HEK293 (cell line): ENCODE results near the gene CTDSP1.
A peak's percentile ranks its signal among the peaks of the same experiment; 100 is the strongest.

Source experiments
- CTCF ChIA-PET: fragments of 350-600 bp; formaldehyde crosslinking; extraction: SDS; loops from one replicate; lab custom pipeline; 2021; ENCODE audit warnings: antibody characterized with exemption; lab: Yijun Ruan, JAX
- POLR2A ChIA-PET: fragments of 300-600 bp; formaldehyde crosslinking; extraction: SDS; loops from one replicate; lab custom pipeline; 2020; ENCODE audit warnings: antibody characterized with exemption, inconsistent platforms; lab: Yijun Ruan, JAX
- H3K27ac ChIP-seq: fragments of 200-500 bp; sonication (Bioruptor generic); 2 replicates; pipeline ENCODE4 v1.5.1; 2014; ENCODE audit warnings: low read depth, low read length, control low read depth, inconsistent platforms; ENCODE audit errors: extremely low read depth
- H3K36me3 ChIP-seq, 2 experiments: fragments of 200-500 bp in 1 of 2; sonication (Bioruptor generic) in 1 of 2; 1 replicate in 1 of 2; 2 replicates in 1 of 2; pipeline ENCODE4 v1.5.1; 2014 to 2017; ENCODE audit warnings: inconsistent platforms in 2 of 2, low read length in 2 of 2; ENCODE audit not compliant: control insufficient read depth in 2 of 2, insufficient read depth in 1 of 2
- H3K4me1 ChIP-seq: fragments of 200-500 bp; sonication (Bioruptor generic); 2 replicates; pipeline ENCODE4 v1.5.1; 2014; ENCODE audit warnings: mild to moderate bottlenecking, low read length, inconsistent platforms; ENCODE audit not compliant: control insufficient read depth, insufficient read depth
- H3K4me3 ChIP-seq: 2 replicates; pipeline ENCODE4 v1.5.1; 2011; ENCODE audit warnings: low read depth, mild to moderate bottlenecking, control low read depth, low read length, moderate library complexity
- H3K9me3 ChIP-seq: fragments of 200-500 bp; sonication (Bioruptor generic); 2 replicates; pipeline ENCODE4 v1.5.1; 2014; ENCODE audit warnings: low read depth, low read length, inconsistent platforms; ENCODE audit not compliant: control insufficient read depth, insufficient read depth
- BCL11A ChIP-seq: fragments of 450-650 bp; formaldehyde crosslinking; IDR thresholded peaks from 2 replicates; pipeline ENCODE4 v1.5.1; 2016; ENCODE audit warnings: low read depth, missing biosample characterization, missing genetic modification characterization
- IKZF3 ChIP-seq: fragments of 450-650 bp; IDR thresholded peaks from 2 replicates; pipeline ENCODE4 v1.5.0; 2018; ENCODE audit warnings: missing biosample characterization, mild to moderate bottlenecking, missing genetic modification characterization, moderate library complexity
- OVOL3 ChIP-seq: fragments of 450-650 bp; formaldehyde crosslinking; IDR thresholded peaks from 2 replicates; pipeline ENCODE4 v1.5.1; 2016; ENCODE audit warnings: missing biosample characterization, missing genetic modification characterization
- RBAK ChIP-seq: fragments of 450-650 bp; formaldehyde crosslinking; IDR thresholded peaks from 2 replicates; pipeline ENCODE4 v1.5.1; 2016; ENCODE audit warnings: missing biosample characterization, missing genetic modification characterization
- SP7 ChIP-seq: fragments of 450-650 bp; formaldehyde crosslinking; IDR thresholded peaks from 2 replicates; pipeline ENCODE4 v1.5.1; 2016; ENCODE audit warnings: missing biosample characterization, missing genetic modification characterization
- TCF7L2 ChIP-seq: IDR thresholded peaks from 2 replicates; pipeline ENCODE4 v1.6.1; 2011; ENCODE audit warnings: low read depth, mild to moderate bottlenecking, inconsistent platforms, low read length, moderate library complexity, borderline replicate concordance
- WT1 ChIP-seq: fragments of 450-650 bp; formaldehyde crosslinking; IDR thresholded peaks from 2 replicates; pipeline ENCODE4 v1.5.1; 2016; ENCODE audit warnings: missing biosample characterization, missing genetic modification characterization
- ZBTB17 ChIP-seq: fragments of 450-650 bp; formaldehyde crosslinking; IDR thresholded peaks from 2 replicates; pipeline ENCODE4 v1.5.1; 2016; ENCODE audit warnings: missing biosample characterization, missing genetic modification characterization
- ZBTB20 ChIP-seq: fragments of 450-650 bp; formaldehyde crosslinking; IDR thresholded peaks from 2 replicates; pipeline ENCODE4 v1.5.1; 2016; ENCODE audit warnings: missing biosample characterization, missing genetic modification characterization
- ZFHX2 ChIP-seq: fragments of 450-650 bp; formaldehyde crosslinking; conservative IDR thresholded peaks from 2 replicates; pipeline ENCODE4 v1.5.1; 2016; ENCODE audit warnings: missing biosample characterization, missing genetic modification characterization
- ZFP37 ChIP-seq: fragments of 450-650 bp; formaldehyde crosslinking; IDR thresholded peaks from 2 replicates; pipeline ENCODE4 v1.5.1; 2016; ENCODE audit warnings: missing biosample characterization, missing genetic modification characterization
- ZNF10 ChIP-seq: fragments of 450-650 bp; formaldehyde crosslinking; IDR thresholded peaks from 2 replicates; pipeline ENCODE4 v1.5.1; 2017; ENCODE audit warnings: missing biosample characterization, missing genetic modification characterization
- ZNF133 ChIP-seq: fragments of 450-650 bp; formaldehyde crosslinking; IDR thresholded peaks from 2 replicates; pipeline ENCODE4 v1.5.1; 2016; ENCODE audit warnings: missing biosample characterization, missing genetic modification characterization
- ZNF248 ChIP-seq: fragments of 450-650 bp; formaldehyde crosslinking; IDR thresholded peaks from 2 replicates; pipeline ENCODE4 v1.5.1; 2017; ENCODE audit warnings: missing biosample characterization, missing genetic modification characterization
- ZNF366 ChIP-seq: fragments of 450-650 bp; formaldehyde crosslinking; conservative IDR thresholded peaks from 2 replicates; pipeline ENCODE4 v1.5.1; 2016; ENCODE audit warnings: missing biosample characterization, missing genetic modification characterization
- ZNF394 ChIP-seq: fragments of 450-650 bp; formaldehyde crosslinking; IDR thresholded peaks from 2 replicates; pipeline ENCODE4 v1.5.1; 2016; ENCODE audit warnings: missing biosample characterization, missing genetic modification characterization, mild to moderate bottlenecking, moderate library complexity, borderline replicate concordance
- ZNF449 ChIP-seq: fragments of 450-650 bp; formaldehyde crosslinking; IDR thresholded peaks from 2 replicates; pipeline ENCODE4 v1.5.1; 2017; ENCODE audit warnings: missing biosample characterization, mild to moderate bottlenecking, missing genetic modification characterization, moderate library complexity
- ZNF549 ChIP-seq: fragments of 450-650 bp; IDR thresholded peaks from 2 replicates; pipeline ENCODE4 v1.5.1; 2018; ENCODE audit warnings: missing biosample characterization, missing genetic modification characterization, mild to moderate bottlenecking, inconsistent platforms, moderate library complexity
- ZNF558 ChIP-seq: fragments of 450-650 bp; formaldehyde crosslinking; IDR thresholded peaks from 2 replicates; pipeline ENCODE4 v1.5.1; 2016; ENCODE audit warnings: missing biosample characterization, missing genetic modification characterization
- ZNF560 ChIP-seq: fragments of 450-650 bp; formaldehyde crosslinking; IDR thresholded peaks from 2 replicates; pipeline ENCODE4 v1.5.1; 2017; ENCODE audit warnings: missing biosample characterization, missing genetic modification characterization, borderline replicate concordance
- ZNF585B ChIP-seq: fragments of 450-650 bp; formaldehyde crosslinking; IDR thresholded peaks from 2 replicates; pipeline ENCODE4 v1.5.1; 2016; ENCODE audit warnings: missing biosample characterization, missing genetic modification characterization
- ZNF645 ChIP-seq: fragments of 450-650 bp; formaldehyde crosslinking; IDR thresholded peaks from 2 replicates; pipeline ENCODE4; 2016; ENCODE audit warnings: missing biosample characterization, missing genetic modification characterization
- ZNF670 ChIP-seq: fragments of 450-650 bp; formaldehyde crosslinking; IDR thresholded peaks from 2 replicates; pipeline ENCODE4 v1.5.1; 2016; ENCODE audit warnings: missing biosample characterization, missing genetic modification characterization, low read depth
- ZNF837 ChIP-seq: fragments of 450-650 bp; formaldehyde crosslinking; IDR thresholded peaks from 2 replicates; pipeline ENCODE4 v1.5.1; 2016; ENCODE audit warnings: missing biosample characterization, missing genetic modification characterization
- TF ChIP-seq, protein P1 (sequence below): fragments of 450-650 bp; IDR thresholded peaks from 2 replicates; pipeline ENCODE4 v1.5.1; 2018; ENCODE audit warnings: missing biosample characterization, missing genetic modification characterization

CTDSP1 gene

DNA sequence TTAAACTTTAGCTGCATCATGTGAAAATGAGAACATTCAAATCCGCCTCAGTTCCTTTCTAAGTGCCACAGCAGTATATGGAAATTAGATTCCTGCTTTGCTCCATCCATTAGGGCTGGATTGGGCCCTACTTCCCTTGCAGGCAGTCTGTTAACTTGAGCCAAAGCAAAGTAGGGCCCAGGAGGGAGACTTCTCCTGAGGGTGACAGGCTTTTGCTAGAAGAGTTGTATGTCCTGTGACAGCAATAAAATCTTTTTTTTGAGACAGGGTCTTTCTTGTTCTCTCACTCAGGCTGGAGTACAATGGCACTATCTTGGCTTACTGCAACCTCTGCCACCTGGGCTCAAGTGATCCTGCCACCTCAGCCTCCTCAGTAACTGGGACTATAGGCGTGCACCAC is 47.4 kb downstream of the CTDSP1 start:
- POLR2A ChIA-PET = interaction anchor here (0.5 kb wide), 1 partner anchor 204 kb away, joined by 4 read pairs; no protein-coding TSS in a partner anchor
- Histone ChIP-seq H3K36me3 (peaks cover 3 to 41% of the 10 kb centered on the region in 2 experiments; a peak in 2 of 3 replicates), H3K27ac (no peak overlapping the region), H3K9me3 (no peaks in the 10 kb centered on the region)
- CTCF ChIA-PET = interaction anchor here (0.7 kb wide), 1 partner anchor 106 kb away, joined by 3 read pairs; no protein-coding TSS in a partner anchor
- no peak for TF ChIP-seq ZNF670 (tag by site-specific recombination)
- no peak for TF ChIP-seq ZNF10
- no peak for TF ChIP-seq ZBTB17
- TF ChIP-seq ZNF837 (tag by site-specific recombination) = no peak
- no peak for TF ChIP-seq ZNF133
- TF ChIP-seq ZNF449 (tag by site-specific recombination) = no peak
- TF ChIP-seq OVOL3 (tag by site-specific recombination) = no peak
- no peak for TF ChIP-seq ZNF585B (tag by site-specific recombination)
- TF ChIP-seq ZFP37 (tag by site-specific recombination) = no peak
- TF ChIP-seq ZNF645 (tag by site-specific recombination) = no peak
- no peak for TF ChIP-seq ZBTB20 (tag by site-specific recombination)
- TF ChIP-seq ZNF558 (tag by site-specific recombination) = no peak
- TF ChIP-seq ZNF248 (tag by site-specific recombination) = no peak
- TF ChIP-seq, all 188 proteins: peak for 0
- no peak overlapping the region for H3K4me3 ChIP-seq
- H3K4me1 ChIP-seq = no peaks in the 10 kb centered on the region

DNA sequence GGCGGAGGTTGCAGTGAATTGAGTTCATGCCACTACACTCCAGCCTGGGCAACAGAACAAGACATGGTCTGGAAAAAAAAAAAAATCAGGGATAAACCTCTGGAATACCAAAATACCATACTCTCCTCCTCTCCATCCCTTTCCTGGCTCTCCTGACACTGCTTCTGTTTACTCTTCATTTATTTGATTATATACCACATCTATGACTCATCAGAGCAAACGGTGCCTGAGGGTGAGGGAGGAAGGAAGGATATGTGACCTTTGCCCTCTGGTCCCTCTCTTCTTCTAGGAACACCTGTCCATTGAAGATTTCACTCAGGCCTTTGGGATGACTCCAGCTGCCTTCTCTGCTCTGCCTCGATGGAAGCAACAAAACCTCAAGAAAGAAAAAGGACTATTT is 49.3 kb downstream of the CTDSP1 start:
- no peaks in the 10 kb centered on the region for H3K9me3 ChIP-seq
- no peak for TF ChIP-seq RBAK (tag by site-specific recombination)
- peak; percentile 87 for TF ChIP-seq SP7 (tag by site-specific recombination)
- 0 out of 2 replicates have a peak, but pooled peaks have one; percentile 9 for TF ChIP-seq IKZF3 (tag by site-specific recombination)
- peak; percentile 53; the same call in 1 of the 2 replicates for TF ChIP-seq BCL11A (tag by site-specific recombination)
- no peak for TF ChIP-seq ZNF549 (tag by site-specific recombination)
- 0 out of 2 replicates have a peak, but pooled peaks have one; percentile 69 for TF ChIP-seq WT1 (tag by site-specific recombination)
- TF ChIP-seq ZFHX2 (tag by site-specific recombination) = no peak
- TF ChIP-seq TCF7L2 = no peak
- TF ChIP-seq ZNF560 = no peak
- TF ChIP-seq ZNF394 (tag by site-specific recombination) = 0 out of 2 replicates have a peak, but pooled peaks have one; percentile 17
- TF ChIP-seq, protein P1, sequence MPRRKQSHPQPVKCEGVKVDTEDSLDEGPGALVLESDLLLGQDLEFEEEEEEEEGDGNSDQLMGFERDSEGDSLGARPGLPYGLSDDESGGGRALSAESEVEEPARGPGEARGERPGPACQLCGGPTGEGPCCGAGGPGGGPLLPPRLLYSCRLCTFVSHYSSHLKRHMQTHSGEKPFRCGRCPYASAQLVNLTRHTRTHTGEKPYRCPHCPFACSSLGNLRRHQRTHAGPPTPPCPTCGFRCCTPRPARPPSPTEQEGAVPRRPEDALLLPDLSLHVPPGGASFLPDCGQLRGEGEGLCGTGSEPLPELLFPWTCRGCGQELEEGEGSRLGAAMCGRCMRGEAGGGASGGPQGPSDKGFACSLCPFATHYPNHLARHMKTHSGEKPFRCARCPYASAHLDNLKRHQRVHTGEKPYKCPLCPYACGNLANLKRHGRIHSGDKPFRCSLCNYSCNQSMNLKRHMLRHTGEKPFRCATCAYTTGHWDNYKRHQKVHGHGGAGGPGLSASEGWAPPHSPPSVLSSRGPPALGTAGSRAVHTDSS (tag by site-specific recombination) = 0 out of 2 replicates have a peak, but pooled peaks have one; percentile 19
- TF ChIP-seq ZNF366 (tag by site-specific recombination) = peak; percentile 51; the same call in 1 of the 2 replicates
- TF ChIP-seq, all 188 proteins: peak for 7
- ChIA-PET CTCF (no interaction called here), POLR2A (interaction anchor here (0.5 kb wide), 1 partner anchor 32 kb away, joined by 4 read pairs; no protein-coding TSS in a partner anchor)
- Histone ChIP-seq H3K36me3 (peaks cover 3 to 57% of the 10 kb centered on the region in 2 experiments; a peak in 2 of 3 replicates), H3K4me3 (no peak overlapping the region), H3K4me1 (no peaks in the 10 kb centered on the region), H3K27ac (no peak overlapping the region)
